ENCODE data around the gene NAV2.

NAV2 gene

GRCh38 chr11:19820100-19820499 is 107.5 kb downstream of the NAV2 start:
- DNase-seq = no peak
- no peak overlapping the region for H3K4me3 ChIP-seq (ENCODE audit: low read depth, low read length)
- no peak overlapping the region for H3K27ac ChIP-seq
- in situ Hi-C loops (cut with HindIII; ENCODE audit: low pct_ligation_motif_present, low sequenced_read_pairs) = no loop called here
- no peaks in the 10 kb centered on the region for H3K27me3 ChIP-seq (replicated peaks)
- TF ChIP-seq CTCF (IDR thresholded peaks at IDR 0.05; ENCODE audit: low read depth, low read length, missing control alignments) = no peak
- no peaks in the 10 kb centered on the region for H3K36me3 ChIP-seq (replicated peaks)

- Histone ChIP-seq H3K36me3 (replicated peaks) (no peaks in the 10 kb centered on the region), H3K27ac (no peak overlapping the region), H3K4me3 (ENCODE audit: low read depth, low read length) (no peak overlapping the region), H3K27me3 (replicated peaks) (no peaks in the 10 kb centered on the region)
- no peak for DNase-seq
- in situ Hi-C loops (cut with HindIII; ENCODE audit: low pct_ligation_motif_present, low sequenced_read_pairs) = no loop called here
- TF ChIP-seq CTCF (IDR thresholded peaks at IDR 0.05; ENCODE audit: low read depth, low read length, missing control alignments) = no peak
Measured at GRCh38 chr11:19821412-19821875, 108.8 kb downstream of the NAV2 start.

- no peak for DNase-seq
- no peak overlapping the region for H3K4me3 ChIP-seq (ENCODE audit: low read depth, low read length)
- H3K27ac ChIP-seq = no peak overlapping the region
- H3K36me3 ChIP-seq (replicated peaks) = no peaks in the 10 kb centered on the region
- in situ Hi-C loops (cut with HindIII; ENCODE audit: low pct_ligation_motif_present, low sequenced_read_pairs) = no loop called here
- no peak for TF ChIP-seq CTCF (IDR thresholded peaks at IDR 0.05; ENCODE audit: low read depth, low read length, missing control alignments)
- H3K27me3 ChIP-seq (replicated peaks) = no peaks in the 10 kb centered on the region
Measured at GRCh38 chr11:19821993-19822392, 109.4 kb downstream of the NAV2 start.

GRCh38 chr11:19822531-19822930 is 109.9 kb downstream of the NAV2 start:
- no peak overlapping the region for H3K4me3 ChIP-seq (ENCODE audit: low read depth, low read length)
- in situ Hi-C loops (cut with HindIII; ENCODE audit: low pct_ligation_motif_present, low sequenced_read_pairs) = no loop called here
- no peak for DNase-seq
- no peaks in the 10 kb centered on the region for H3K27me3 ChIP-seq (replicated peaks)
- H3K27ac ChIP-seq = no peak overlapping the region
- TF ChIP-seq CTCF (IDR thresholded peaks at IDR 0.05; ENCODE audit: low read depth, low read length, missing control alignments) = no peak
- no peaks in the 10 kb centered on the region for H3K36me3 ChIP-seq (replicated peaks)

GRCh38 chr11:19826606-19827005 is 114.0 kb downstream of the NAV2 start:
- in situ Hi-C loops (cut with HindIII; ENCODE audit: low pct_ligation_motif_present, low sequenced_read_pairs) = no loop called here

More at GRCh38 chr11:19826606-19827005, 114.0 kb downstream of the NAV2 start:
- Histone ChIP-seq H3K27ac (no peak overlapping the region), H3K4me3 (ENCODE audit: low read depth, low read length) (no peak overlapping the region), H3K36me3 (replicated peaks) (no peaks in the 10 kb centered on the region), H3K27me3 (replicated peaks) (no peaks in the 10 kb centered on the region)
- no peak for DNase-seq
- no peak for TF ChIP-seq CTCF (IDR thresholded peaks at IDR 0.05; ENCODE audit: low read depth, low read length, missing control alignments)
